Measurements from ENCODE around the gene ELP5.
A peak's percentile ranks its signal among the peaks of the same experiment; 100 is the strongest.

The ELP5 gene

GRCh38 chr17:7262935-7263800 lies 11.2 kb downstream of the ELP5 start:
- Histone ChIP-seq H3K4me3 (ENCODE audit: low read depth in 1 of 2, low read length in 2 of 2) (peak overlapping the region; percentile 85 to 94), H3K27ac (ENCODE audit: low read depth, low read length) (peak overlapping the region; percentile 91), H3K9me3 (ENCODE audit: control insufficient read depth in 1 of 2, low read length in 2 of 2) (no peaks in the 10 kb centered on the region), H3K4me1 (ENCODE audit: control insufficient read depth in 1 of 2, insufficient read depth in 2 of 2, low read length in 2 of 2) (peaks cover 12 to 28% of the 10 kb centered on the region in 2 donors), H3K9ac (ENCODE audit: low read depth in 1 of 2, low read length in 2 of 2) (peak overlapping the region; percentile 94 to 98), H3K27me3 (ENCODE audit: control insufficient read depth in 1 of 2, insufficient read depth in 2 of 2, low read length in 2 of 2) (peaks cover 0 to 12% of the 10 kb centered on the region in 2 donors), H3K36me3 (ENCODE audit: control insufficient read depth in 1 of 2, insufficient read depth in 2 of 2, low read length in 2 of 2) (peaks cover 10 to 20% of the 10 kb centered on the region in 2 donors)

DNA sequence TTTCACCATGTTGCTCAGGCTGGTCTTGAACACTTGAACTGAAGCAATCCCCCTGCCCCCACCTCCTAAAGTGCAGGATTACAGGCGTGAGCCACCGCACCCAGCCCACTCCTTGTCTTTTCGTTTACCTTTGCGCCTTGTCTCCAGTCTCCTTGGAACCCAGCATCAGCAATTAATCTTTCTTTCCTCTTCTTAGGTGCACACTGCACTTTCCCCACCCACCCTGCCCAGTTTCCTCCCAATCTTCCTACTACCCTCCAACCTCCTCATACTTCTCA lies 11.7 kb downstream of the ELP5 start:
- Histone ChIP-seq H3K27ac (ENCODE audit: low read depth, low read length) (peak overlapping the region; percentile 91), H3K27me3 (ENCODE audit: control insufficient read depth in 1 of 2, insufficient read depth in 2 of 2, low read length in 2 of 2) (peaks cover 0 to 12% of the 10 kb centered on the region in 2 donors), H3K36me3 (ENCODE audit: control insufficient read depth in 1 of 2, insufficient read depth in 2 of 2, low read length in 2 of 2) (peaks cover 10 to 14% of the 10 kb centered on the region in 2 donors), H3K4me1 (ENCODE audit: control insufficient read depth in 1 of 2, insufficient read depth in 2 of 2, low read length in 2 of 2) (peaks cover 7 to 25% of the 10 kb centered on the region in 2 donors), H3K4me3 (ENCODE audit: low read depth in 1 of 2, low read length in 2 of 2) (peak overlapping the region; percentile 85 to 94), H3K9me3 (ENCODE audit: control insufficient read depth in 1 of 2, low read length in 2 of 2) (no peaks in the 10 kb centered on the region), H3K9ac (ENCODE audit: low read depth in 1 of 2, low read length in 2 of 2) (peak overlapping the region; percentile 94 to 98)

DNA sequence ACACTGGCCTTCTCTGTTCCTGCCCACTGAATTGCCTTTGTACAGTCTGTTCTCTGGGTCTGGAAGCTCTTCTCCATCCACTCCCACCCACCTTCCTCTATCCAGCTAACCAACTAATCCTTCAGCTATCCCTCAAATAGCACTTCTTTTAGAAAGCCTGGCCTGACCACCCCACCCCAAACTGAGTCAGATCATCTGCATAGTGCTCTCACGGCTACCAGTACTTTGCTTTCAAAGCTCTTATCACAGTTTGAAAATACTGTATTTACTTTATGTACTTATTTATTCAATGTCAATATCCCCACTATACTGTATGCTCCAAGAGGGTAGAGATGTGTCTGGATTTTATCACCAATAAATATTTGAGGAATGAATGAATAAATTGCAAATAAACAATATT lies 14.8 kb downstream of the ELP5 start:
- H3K4me1 ChIP-seq (ENCODE audit: control insufficient read depth in 1 of 2, insufficient read depth in 2 of 2, low read length in 2 of 2): peaks cover 0 to 14% of the 10 kb centered on the region in 2 donors
- H3K27me3 ChIP-seq (ENCODE audit: control insufficient read depth in 1 of 2, insufficient read depth in 2 of 2, low read length in 2 of 2): peaks cover 0 to 12% of the 10 kb centered on the region in 2 donors
- no peak overlapping the region for H3K4me3 ChIP-seq (ENCODE audit: low read depth in 1 of 2, low read length in 2 of 2)
- H3K36me3 ChIP-seq (ENCODE audit: control insufficient read depth in 1 of 2, insufficient read depth in 2 of 2, low read length in 2 of 2): no peaks in the 10 kb centered on the region
- no peak overlapping the region for H3K27ac ChIP-seq (ENCODE audit: low read depth, low read length)
- H3K9ac ChIP-seq (ENCODE audit: low read depth in 1 of 2, low read length in 2 of 2): no peak overlapping the region
- H3K9me3 ChIP-seq (ENCODE audit: control insufficient read depth in 1 of 2, low read length in 2 of 2): no peaks in the 10 kb centered on the region

GRCh38 chr17:7279448-7279847 lies 27.4 kb downstream of the ELP5 start:
- Histone ChIP-seq H3K36me3 (ENCODE audit: control insufficient read depth in 1 of 2, insufficient read depth in 2 of 2, low read length in 2 of 2) (no peaks in the 10 kb centered on the region), H3K27me3 (ENCODE audit: control insufficient read depth in 1 of 2, insufficient read depth in 2 of 2, low read length in 2 of 2) (peaks cover 0 to 13% of the 10 kb centered on the region in 2 donors), H3K4me3 (ENCODE audit: low read depth in 1 of 2, low read length in 2 of 2) (peak overlapping the region in 1 of 2 donors; percentile 80), H3K9me3 (ENCODE audit: control insufficient read depth in 1 of 2, low read length in 2 of 2) (no peaks in the 10 kb centered on the region), H3K9ac (ENCODE audit: low read depth in 1 of 2, low read length in 2 of 2) (no peak overlapping the region), H3K4me1 (ENCODE audit: control insufficient read depth in 1 of 2, insufficient read depth in 2 of 2, low read length in 2 of 2) (peaks cover 21 to 35% of the 10 kb centered on the region in 2 donors), H3K27ac (ENCODE audit: low read depth, low read length) (no peak overlapping the region)

DNA sequence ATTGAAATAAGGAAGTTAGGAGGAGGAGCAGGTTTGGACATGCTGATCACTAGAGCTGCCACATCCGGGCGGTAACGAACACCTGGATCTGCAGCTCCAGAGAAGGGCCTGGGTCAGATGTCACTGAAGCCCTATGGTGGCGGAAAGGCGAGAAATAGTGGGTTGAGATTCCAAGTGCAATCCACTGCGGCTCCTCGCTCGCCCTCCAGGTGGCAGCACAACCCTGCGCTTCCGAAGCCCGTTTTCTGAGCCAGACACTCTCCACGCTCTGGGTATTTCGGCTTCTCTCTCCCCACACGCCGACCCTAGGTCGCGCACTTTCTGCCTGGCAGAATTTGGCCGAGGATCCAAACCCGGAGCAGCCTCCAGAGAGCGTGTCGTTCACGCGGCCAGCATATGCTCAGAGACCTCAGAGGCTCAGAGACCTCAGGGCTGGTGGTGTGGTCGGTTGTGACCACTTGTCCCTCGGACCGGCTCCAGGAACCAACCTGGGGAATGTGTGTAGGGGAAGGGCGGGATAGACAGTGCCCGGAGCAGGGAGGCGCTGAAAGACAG lies 28.6 kb downstream of the ELP5 start:
- Histone ChIP-seq H3K27ac (ENCODE audit: low read depth, low read length) (peak overlapping the region; percentile 72), H3K4me1 (ENCODE audit: control insufficient read depth in 1 of 2, insufficient read depth in 2 of 2, low read length in 2 of 2) (peaks cover 21 to 35% of the 10 kb centered on the region in 2 donors), H3K4me3 (ENCODE audit: low read depth in 1 of 2, low read length in 2 of 2) (peak overlapping the region; percentile 77 to 80), H3K9ac (ENCODE audit: low read depth in 1 of 2, low read length in 2 of 2) (peak overlapping the region; percentile 67 to 84), H3K36me3 (ENCODE audit: control insufficient read depth in 1 of 2, insufficient read depth in 2 of 2, low read length in 2 of 2) (no peaks in the 10 kb centered on the region), H3K27me3 (ENCODE audit: control insufficient read depth in 1 of 2, insufficient read depth in 2 of 2, low read length in 2 of 2) (peaks cover 0 to 13% of the 10 kb centered on the region in 2 donors), H3K9me3 (ENCODE audit: control insufficient read depth in 1 of 2, low read length in 2 of 2) (no peaks in the 10 kb centered on the region)

- Histone ChIP-seq H3K4me3 (ENCODE audit: low read depth in 1 of 2, low read length in 2 of 2) (peak within 1 kb of the TSS; percentile 77 to 80), H3K27me3 (ENCODE audit: control insufficient read depth in 1 of 2, insufficient read depth in 2 of 2, low read length in 2 of 2) (peaks cover 0 to 13% of the 10 kb centered on the region in 2 donors), H3K4me1 (ENCODE audit: control insufficient read depth in 1 of 2, insufficient read depth in 2 of 2, low read length in 2 of 2) (peaks cover 21 to 35% of the 10 kb centered on the region in 2 donors), H3K27ac (ENCODE audit: low read depth, low read length) (peak within 1 kb of the TSS; percentile 72), H3K9me3 (ENCODE audit: control insufficient read depth in 1 of 2, low read length in 2 of 2) (no peaks in the 10 kb centered on the region), H3K36me3 (ENCODE audit: control insufficient read depth in 1 of 2, insufficient read depth in 2 of 2, low read length in 2 of 2) (no peaks in the 10 kb centered on the region), H3K9ac (ENCODE audit: low read depth in 1 of 2, low read length in 2 of 2) (peak within 1 kb of the TSS; percentile 67 to 84)
Observed at GRCh38 chr17:7281074-7281952, 29.3 kb downstream of the ELP5 start, which contains the start of gene SLC2A4. Gene SLC2A4 (plus strand): TSS chr17:7281718. CDS start chr17:7281935, 217 bp downstream.

GRCh38 chr17:7281953-7282751 lies 30.1 kb downstream of the ELP5 start:
- H3K27me3 ChIP-seq (ENCODE audit: control insufficient read depth in 1 of 2, insufficient read depth in 2 of 2, low read length in 2 of 2): peaks cover 0 to 13% of the 10 kb centered on the region in 2 donors
- H3K4me1 ChIP-seq (ENCODE audit: control insufficient read depth in 1 of 2, insufficient read depth in 2 of 2, low read length in 2 of 2): peaks cover 21 to 35% of the 10 kb centered on the region in 2 donors
- H3K4me3 ChIP-seq (ENCODE audit: low read depth in 1 of 2, low read length in 2 of 2): peak overlapping the region; percentile 56 to 77
- no peaks in the 10 kb centered on the region for H3K9me3 ChIP-seq (ENCODE audit: control insufficient read depth in 1 of 2, low read length in 2 of 2)
- H3K9ac ChIP-seq (ENCODE audit: low read depth in 1 of 2, low read length in 2 of 2): peak overlapping the region; percentile 26 to 48
- no peak overlapping the region for H3K27ac ChIP-seq (ENCODE audit: low read depth, low read length)
- no peaks in the 10 kb centered on the region for H3K36me3 ChIP-seq (ENCODE audit: control insufficient read depth in 1 of 2, insufficient read depth in 2 of 2, low read length in 2 of 2)

GRCh38 chr17:7282752-7283321 lies 30.8 kb downstream of the ELP5 start:
- Histone ChIP-seq H3K27me3 (ENCODE audit: control insufficient read depth in 1 of 2, insufficient read depth in 2 of 2, low read length in 2 of 2) (peaks cover 0 to 13% of the 10 kb centered on the region in 2 donors), H3K4me1 (ENCODE audit: control insufficient read depth in 1 of 2, insufficient read depth in 2 of 2, low read length in 2 of 2) (peaks cover 21 to 35% of the 10 kb centered on the region in 2 donors), H3K9ac (ENCODE audit: low read depth in 1 of 2, low read length in 2 of 2) (peak overlapping the region in 1 of 2 donors; percentile 26), H3K9me3 (ENCODE audit: control insufficient read depth in 1 of 2, low read length in 2 of 2) (no peaks in the 10 kb centered on the region), H3K36me3 (ENCODE audit: control insufficient read depth in 1 of 2, insufficient read depth in 2 of 2, low read length in 2 of 2) (no peaks in the 10 kb centered on the region), H3K4me3 (ENCODE audit: low read depth in 1 of 2, low read length in 2 of 2) (peak overlapping the region in 1 of 2 donors; percentile 56), H3K27ac (ENCODE audit: low read depth, low read length) (no peak overlapping the region)
